SK-N-SH treated with all-trans-retinoic acid at 6 μM for 48 hours (cell line): ENCODE results near the gene TFIP11.

Experiments
- ATAC-seq: fragments of 200-7000 bp; cut with Tn5 transposase; 3 replicates; pipeline ENCODE4 v1.9.1; 2020; ENCODE audit warnings: mild to moderate bottlenecking, moderate library complexity
- ARNTL ChIP-seq: fragments of 450-650 bp; formaldehyde crosslinking; IDR thresholded peaks from 2 replicates; pipeline ENCODE4 v1.5.0; 2020; ENCODE audit warnings: low read depth, mild to moderate bottlenecking, moderate library complexity, borderline replicate concordance
- BACH2 ChIP-seq: fragments of 250-450 bp; sonication (Bioruptor Pico); IDR thresholded peaks from 2 replicates; pipeline ENCODE4 v1.9.0; 2021; ENCODE audit warnings: mild to moderate bottlenecking, borderline replicate concordance
- CSDC2 ChIP-seq: fragments of 250-450 bp; sonication (Bioruptor Pico); IDR thresholded peaks from 2 replicates; pipeline ENCODE4 v1.5.0; 2020; ENCODE audit warnings: mild to moderate bottlenecking, moderate library complexity
- CSRNP3 ChIP-seq: fragments of 250-450 bp; sonication (Bioruptor Pico); IDR thresholded peaks from 2 replicates; pipeline ENCODE4 v1.5.1; 2021; ENCODE audit warnings: mild to moderate bottlenecking, moderate library complexity
- OSR1 ChIP-seq: fragments of 250-450 bp; sonication (Bioruptor Pico); IDR thresholded peaks from 2 replicates; pipeline ENCODE4 v1.8.0; 2022; ENCODE audit warnings: moderate library complexity, mild to moderate bottlenecking, inconsistent platforms
- PPARA ChIP-seq: fragments of 250-450 bp; sonication (Bioruptor Pico); IDR thresholded peaks from 2 replicates; pipeline ENCODE4 v1.5.0; 2020; ENCODE audit warnings: mild to moderate bottlenecking, borderline replicate concordance
- RARB ChIP-seq: fragments of 250-450 bp; sonication (Bioruptor Pico); IDR thresholded peaks from 2 replicates; pipeline ENCODE4 v1.8.0; 2021; ENCODE audit warnings: mild to moderate bottlenecking, moderate library complexity
- SNAI2 ChIP-seq: fragments of 250-450 bp; sonication (Bioruptor Pico); IDR thresholded peaks from 2 replicates; pipeline ENCODE4 v1.5.0; 2020; ENCODE audit warnings: mild to moderate bottlenecking, moderate library complexity
- TCF4 ChIP-seq: fragments of 250-450 bp; sonication (Bioruptor Pico); IDR thresholded peaks from 2 replicates; pipeline ENCODE4 v1.8.0; 2021; ENCODE audit warnings: mild to moderate bottlenecking, moderate library complexity, borderline replicate concordance
- TOX ChIP-seq: fragments of 250-450 bp; sonication (Bioruptor Pico); IDR thresholded peaks from 2 replicates; pipeline ENCODE4 v1.8.0; 2021; ENCODE audit warnings: mild to moderate bottlenecking, moderate library complexity, borderline replicate concordance
- ZC3H10 ChIP-seq: fragments of 250-450 bp; sonication (Bioruptor Pico); IDR thresholded peaks from 2 replicates; pipeline ENCODE4 v1.5.1; 2021; ENCODE audit warnings: mild to moderate bottlenecking, moderate library complexity
- ZFP3 ChIP-seq: fragments of 250-450 bp; sonication (Bioruptor Pico); IDR thresholded peaks from 2 replicates; pipeline ENCODE4 v1.5.0; 2020; ENCODE audit warnings: mild to moderate bottlenecking, moderate library complexity
- ZFP30 ChIP-seq: fragments of 450-650 bp; formaldehyde crosslinking; IDR thresholded peaks from 2 replicates; pipeline ENCODE4 v1.5.0; 2022; ENCODE audit warnings: mild to moderate bottlenecking, moderate library complexity
- ZNF565 ChIP-seq: fragments of 450-650 bp; formaldehyde crosslinking; conservative IDR thresholded peaks from 2 replicates; pipeline ENCODE4 v1.5.0; 2020; ENCODE audit warnings: low read depth, mild to moderate bottlenecking, moderate library complexity
- ZNF70 ChIP-seq: fragments of 450-650 bp; formaldehyde crosslinking; IDR thresholded peaks from 2 replicates; pipeline ENCODE4 v1.5.0; 2020; ENCODE audit warnings: mild to moderate bottlenecking, moderate library complexity
- ZNF8 ChIP-seq: fragments of 450-650 bp; formaldehyde crosslinking; IDR thresholded peaks from 2 replicates; pipeline ENCODE4 v1.5.0; 2020; ENCODE audit warnings: mild to moderate bottlenecking, moderate library complexity
- TF ChIP-seq, protein P1 (sequence below): fragments of 250-450 bp; sonication (Bioruptor Pico); IDR thresholded peaks from 2 replicates; pipeline ENCODE4 v1.8.0; 2020; ENCODE audit warnings: mild to moderate bottlenecking, moderate library complexity, borderline replicate concordance
- TF ChIP-seq, protein P2 (sequence below): fragments of 250-450 bp; sonication (Bioruptor Pico); IDR thresholded peaks from 2 replicates; pipeline ENCODE4 v1.8.0; 2021; ENCODE audit warnings: low read depth, mild to moderate bottlenecking, moderate library complexity, borderline replicate concordance

Gene TFIP11

GRCh38 chr22:26492220-26492619, 20.1 kb downstream of the TFIP11 start:
- TF ChIP-seq PPARA (CRISPR knock-in tag) (no peak), TOX (CRISPR knock-in tag) (no peak), CSRNP3 (no peak), OSR1 (no peak), ZFP3 (CRISPR knock-in tag) (no peak), BACH2 (CRISPR knock-in tag) (no peak), CSDC2 (no peak), ZC3H10 (CRISPR knock-in tag) (no peak), ZFP30 (no peak), ARNTL (no peak), ZNF565 (CRISPR knock-in tag) (no peak)
- TF ChIP-seq, protein P1, sequence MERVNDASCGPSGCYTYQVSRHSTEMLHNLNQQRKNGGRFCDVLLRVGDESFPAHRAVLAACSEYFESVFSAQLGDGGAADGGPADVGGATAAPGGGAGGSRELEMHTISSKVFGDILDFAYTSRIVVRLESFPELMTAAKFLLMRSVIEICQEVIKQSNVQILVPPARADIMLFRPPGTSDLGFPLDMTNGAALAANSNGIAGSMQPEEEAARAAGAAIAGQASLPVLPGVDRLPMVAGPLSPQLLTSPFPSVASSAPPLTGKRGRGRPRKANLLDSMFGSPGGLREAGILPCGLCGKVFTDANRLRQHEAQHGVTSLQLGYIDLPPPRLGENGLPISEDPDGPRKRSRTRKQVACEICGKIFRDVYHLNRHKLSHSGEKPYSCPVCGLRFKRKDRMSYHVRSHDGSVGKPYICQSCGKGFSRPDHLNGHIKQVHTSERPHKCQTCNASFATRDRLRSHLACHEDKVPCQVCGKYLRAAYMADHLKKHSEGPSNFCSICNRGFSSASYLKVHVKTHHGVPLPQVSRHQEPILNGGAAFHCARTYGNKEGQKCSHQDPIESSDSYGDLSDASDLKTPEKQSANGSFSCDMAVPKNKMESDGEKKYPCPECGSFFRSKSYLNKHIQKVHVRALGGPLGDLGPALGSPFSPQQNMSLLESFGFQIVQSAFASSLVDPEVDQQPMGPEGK (CRISPR knock-in tag): no peak
- TF ChIP-seq, protein P2, sequence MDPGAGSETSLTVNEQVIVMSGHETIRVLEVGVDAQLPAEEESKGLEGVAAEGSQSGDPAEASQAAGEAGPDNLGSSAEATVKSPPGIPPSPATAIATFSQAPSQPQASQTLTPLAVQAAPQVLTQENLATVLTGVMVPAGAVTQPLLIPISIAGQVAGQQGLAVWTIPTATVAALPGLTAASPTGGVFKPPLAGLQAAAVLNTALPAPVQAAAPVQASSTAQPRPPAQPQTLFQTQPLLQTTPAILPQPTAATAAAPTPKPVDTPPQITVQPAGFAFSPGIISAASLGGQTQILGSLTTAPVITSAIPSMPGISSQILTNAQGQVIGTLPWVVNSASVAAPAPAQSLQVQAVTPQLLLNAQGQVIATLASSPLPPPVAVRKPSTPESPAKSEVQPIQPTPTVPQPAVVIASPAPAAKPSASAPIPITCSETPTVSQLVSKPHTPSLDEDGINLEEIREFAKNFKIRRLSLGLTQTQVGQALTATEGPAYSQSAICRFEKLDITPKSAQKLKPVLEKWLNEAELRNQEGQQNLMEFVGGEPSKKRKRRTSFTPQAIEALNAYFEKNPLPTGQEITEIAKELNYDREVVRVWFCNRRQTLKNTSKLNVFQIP (CRISPR knock-in tag): no peak
- TF ChIP-seq, all 23 proteins: peak for 0
- ATAC-seq: no peak

DNA sequence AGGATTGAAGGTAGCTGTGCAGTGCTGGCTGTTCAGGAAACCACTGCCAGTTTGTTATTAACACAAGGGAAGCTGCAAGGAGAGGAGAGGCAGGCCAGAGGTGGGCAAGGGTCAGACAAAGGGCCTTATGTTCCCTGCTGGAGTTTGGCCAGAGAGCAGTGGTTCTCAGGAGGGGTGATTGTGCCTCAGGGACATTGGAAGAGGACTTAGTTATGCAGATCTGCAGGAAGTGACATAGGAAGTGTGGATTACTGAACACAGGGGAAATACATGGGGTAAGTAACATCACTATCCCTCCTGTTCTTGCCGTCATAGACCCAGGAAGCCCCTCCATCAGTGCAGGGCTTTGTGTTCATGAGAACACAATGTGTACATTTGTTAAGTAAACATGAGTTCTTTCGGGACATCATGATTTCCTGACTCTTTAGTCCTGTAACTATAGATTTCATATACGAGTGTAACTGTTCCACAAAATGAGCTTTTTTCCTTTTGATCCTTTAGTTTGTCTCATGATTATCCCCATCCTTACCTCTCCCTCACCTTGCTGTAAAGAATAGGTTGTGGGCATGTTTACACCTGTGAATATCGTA, 22.7 kb downstream of the TFIP11 start:
- no peak for TF ChIP-seq CSDC2
- no peak for TF ChIP-seq TCF4 (CRISPR knock-in tag)
- no peak for TF ChIP-seq ZNF8 (CRISPR knock-in tag)
- no peak for TF ChIP-seq OSR1
- TF ChIP-seq, protein P1 (CRISPR knock-in tag): no peak
- ATAC-seq: no peak

GRCh38 chr22:26487996-26488395, 24.3 kb downstream of the TFIP11 start:
- ATAC-seq: no peak
- TF ChIP-seq ZNF8 (CRISPR knock-in tag) (no peak), ZNF70 (CRISPR knock-in tag) (no peak), CSDC2 (no peak), PPARA (CRISPR knock-in tag) (no peak), RARB (CRISPR knock-in tag) (no peak)

- no peak for ATAC-seq
- TF ChIP-seq SNAI2 (CRISPR knock-in tag) (no peak), ZC3H10 (CRISPR knock-in tag) (no peak), ZNF8 (CRISPR knock-in tag) (no peak), TCF4 (CRISPR knock-in tag) (no peak), PPARA (CRISPR knock-in tag) (no peak), CSDC2 (no peak), ZFP3 (CRISPR knock-in tag) (no peak), BACH2 (CRISPR knock-in tag) (no peak), CSRNP3 (no peak), ZNF565 (CRISPR knock-in tag) (no peak)
- TF ChIP-seq, protein P2 (CRISPR knock-in tag): no peak
Observed at GRCh38 chr22:26486394-26486793, 25.9 kb downstream of the TFIP11 start.
